Measurements from ENCODE around the gene CFAP206.

DNA sequence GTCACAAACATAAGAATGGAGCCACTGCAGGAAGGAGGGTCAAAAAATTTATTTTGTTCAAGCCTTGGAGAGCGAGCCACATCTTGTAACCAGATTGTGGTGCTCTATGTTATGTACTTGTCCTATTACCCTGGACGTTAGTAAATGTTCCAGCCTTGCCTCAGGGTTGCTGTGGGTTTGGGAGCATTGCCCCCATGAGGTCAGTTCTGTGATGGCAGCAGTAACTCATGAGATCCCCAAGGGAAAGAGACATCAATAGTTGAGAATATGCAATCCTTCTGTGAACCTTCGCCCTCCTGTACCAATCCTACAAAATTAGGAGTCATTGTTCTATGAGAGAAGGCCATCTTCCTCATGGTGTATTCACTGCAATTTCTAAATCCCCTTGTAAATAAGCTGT lies 16.4 kb upstream of the CFAP206 start:
- TF ChIP-seq, protein P1, sequence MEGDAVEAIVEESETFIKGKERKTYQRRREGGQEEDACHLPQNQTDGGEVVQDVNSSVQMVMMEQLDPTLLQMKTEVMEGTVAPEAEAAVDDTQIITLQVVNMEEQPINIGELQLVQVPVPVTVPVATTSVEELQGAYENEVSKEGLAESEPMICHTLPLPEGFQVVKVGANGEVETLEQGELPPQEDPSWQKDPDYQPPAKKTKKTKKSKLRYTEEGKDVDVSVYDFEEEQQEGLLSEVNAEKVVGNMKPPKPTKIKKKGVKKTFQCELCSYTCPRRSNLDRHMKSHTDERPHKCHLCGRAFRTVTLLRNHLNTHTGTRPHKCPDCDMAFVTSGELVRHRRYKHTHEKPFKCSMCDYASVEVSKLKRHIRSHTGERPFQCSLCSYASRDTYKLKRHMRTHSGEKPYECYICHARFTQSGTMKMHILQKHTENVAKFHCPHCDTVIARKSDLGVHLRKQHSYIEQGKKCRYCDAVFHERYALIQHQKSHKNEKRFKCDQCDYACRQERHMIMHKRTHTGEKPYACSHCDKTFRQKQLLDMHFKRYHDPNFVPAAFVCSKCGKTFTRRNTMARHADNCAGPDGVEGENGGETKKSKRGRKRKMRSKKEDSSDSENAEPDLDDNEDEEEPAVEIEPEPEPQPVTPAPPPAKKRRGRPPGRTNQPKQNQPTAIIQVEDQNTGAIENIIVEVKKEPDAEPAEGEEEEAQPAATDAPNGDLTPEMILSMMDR (IDR thresholded peaks at IDR 0.05; ENCODE audit: low read depth, low read length, poor library complexity, severe bottlenecking) = peak; percentile 56
- TF ChIP-seq EZH2phosphoT487 (IDR thresholded peaks at IDR 0.05; ENCODE audit: borderline replicate concordance, low read length) = no peak
